Upper lobe of left lung (tissue), 6 donors: ENCODE results near the gene NPHP4. TPM values are rescaled to one million over a fixed set of nuclear protein-coding genes. Genes with fewer than 3 reads are reported as not detected.

Experiments used
- ATAC-seq, 2 donors: fragments of 200-7000 bp; cut with Tn5 transposase; one replicate each; pipeline ENCODE4 v1.9.1; 2022; ENCODE audit warnings: mild to moderate bottlenecking in 2 of 2, moderate library complexity in 2 of 2; ENCODE audit not compliant: low FRiP score in 2 of 2
- DNase-seq, 2 donors: peaks; one replicate each; pipeline ENCODE4 v3.0.0-alpha.2; 2019 to 2020
- H3K27ac ChIP-seq, 4 donors: fragments of 200-600 bp; sonication (generic); one replicate each; pipeline ENCODE4 v1.5.1; 2016 to 2019
- H3K27me3 ChIP-seq, 4 donors: fragments of 200-600 bp; sonication (generic); one replicate each; pipeline ENCODE4 v1.5.1; 2017 to 2019
- H3K36me3 ChIP-seq, 4 donors: fragments of 200-600 bp; sonication (generic); one replicate each; pipeline ENCODE4 v1.5.1; 2016 to 2019
- H3K4me1 ChIP-seq, 4 donors: fragments of 200-600 bp; sonication (generic); one replicate each; pipeline ENCODE4 v1.5.1; 2018 to 2019
- H3K4me3 ChIP-seq, 4 donors: fragments of 200-600 bp; sonication (generic); one replicate each; pipeline ENCODE4 v1.5.1; 2017 to 2019; ENCODE audit warnings: mild to moderate bottlenecking in 2 of 4, moderate library complexity in 1 of 4
- H3K9me3 ChIP-seq, 4 donors: fragments of 200-600 bp; sonication (generic); one replicate each; pipeline ENCODE4 v1.5.1; 2018 to 2019
- EP300 ChIP-seq, 4 donors: sonication (generic); formaldehyde crosslinking; IDR thresholded peaks; one replicate each; pipeline ENCODE4 v1.5.1; 2017; ENCODE audit warnings: antibody characterized with exemption in 4 of 4, control low read depth in 2 of 4
- POLR2A ChIP-seq, 4 donors: fragments of 450-650 bp; IDR thresholded peaks; one replicate each; pipeline ENCODE4 v1.5.1; 2016 to 2017; ENCODE audit warnings: antibody characterized with exemption in 4 of 4, mild to moderate bottlenecking in 2 of 4
- POLR2AphosphoS5 ChIP-seq, 2 donors: sonication (generic); formaldehyde crosslinking; IDR thresholded peaks; one replicate each; pipeline ENCODE4 v1.5.1; 2017; ENCODE audit warnings: antibody characterized with exemption in 2 of 2
- WGBS, 2 donors: methylation state at CpG; one replicate each; pipeline ENCODE4 v1.1.5; 2017 to 2018; 5-methylcytosine and 5-hydroxymethylcytosine counted together
- total RNA-seq, 6 donors: library from RNA; depleted of rRNA in 4 of 6; stranded (reverse); fragments of >200 nt in 4 of 6; gene quantifications; one replicate each; pipeline versions ENCODE4 v1.1.0 to v1.2.1, GENCODE V29; 2016 to 2021
- TF ChIP-seq, protein P1 (sequence below), 6 experiments: fragments of 450-650 bp in 4 of 6; fragments of 200-600 bp in 2 of 6; sonication (generic) in 2 of 6; IDR thresholded peaks; one replicate each; pipeline ENCODE4 v1.5.1; 2016 to 2019; ENCODE audit warnings: antibody characterized with exemption in 6 of 6
- donor health status: DM: no; HTN: no; CAD: no; lungs with moderate emphysema.
- donor health status: DM: no; HTN: yes; CAD: no; lungs with severe emphysema.

Gene NPHP4
- total RNA-seq, 6 donors from 2014 or later: 13.5 to 45.1 (median 19.9) TPM

GRCh38 chr1:5850503-5850902, 141.7 kb downstream of the NPHP4 start:
- 59 to 61% methylated on average over 5 to 8 of the region's 8 CpGs for WGBS, 2 donors
- Histone ChIP-seq H3K9me3 (no peaks in the 10 kb centered on the region), H3K27ac (no peak overlapping the region), H3K4me3 (no peak overlapping the region), H3K4me1 (no peaks in the 10 kb centered on the region), H3K36me3 (no peaks in the 10 kb centered on the region), H3K27me3 (peaks cover 0 to 4% (median 0%) of the 10 kb centered on the region in 4 donors)
- no peak for TF ChIP-seq POLR2A (IDR thresholded peaks at IDR 0.05)
- no peak for TF ChIP-seq POLR2AphosphoS5 (IDR thresholded peaks at IDR 0.05)
- TF ChIP-seq EP300 (IDR thresholded peaks at IDR 0.05): no peak
- TF ChIP-seq, protein P1, sequence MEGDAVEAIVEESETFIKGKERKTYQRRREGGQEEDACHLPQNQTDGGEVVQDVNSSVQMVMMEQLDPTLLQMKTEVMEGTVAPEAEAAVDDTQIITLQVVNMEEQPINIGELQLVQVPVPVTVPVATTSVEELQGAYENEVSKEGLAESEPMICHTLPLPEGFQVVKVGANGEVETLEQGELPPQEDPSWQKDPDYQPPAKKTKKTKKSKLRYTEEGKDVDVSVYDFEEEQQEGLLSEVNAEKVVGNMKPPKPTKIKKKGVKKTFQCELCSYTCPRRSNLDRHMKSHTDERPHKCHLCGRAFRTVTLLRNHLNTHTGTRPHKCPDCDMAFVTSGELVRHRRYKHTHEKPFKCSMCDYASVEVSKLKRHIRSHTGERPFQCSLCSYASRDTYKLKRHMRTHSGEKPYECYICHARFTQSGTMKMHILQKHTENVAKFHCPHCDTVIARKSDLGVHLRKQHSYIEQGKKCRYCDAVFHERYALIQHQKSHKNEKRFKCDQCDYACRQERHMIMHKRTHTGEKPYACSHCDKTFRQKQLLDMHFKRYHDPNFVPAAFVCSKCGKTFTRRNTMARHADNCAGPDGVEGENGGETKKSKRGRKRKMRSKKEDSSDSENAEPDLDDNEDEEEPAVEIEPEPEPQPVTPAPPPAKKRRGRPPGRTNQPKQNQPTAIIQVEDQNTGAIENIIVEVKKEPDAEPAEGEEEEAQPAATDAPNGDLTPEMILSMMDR (IDR thresholded peaks at IDR 0.05): no peak
- no peak for ATAC-seq
- no peak for DNase-seq

- TF ChIP-seq POLR2A (IDR thresholded peaks at IDR 0.05): no peak
- TF ChIP-seq, protein P1 (IDR thresholded peaks at IDR 0.05): no peak
- TF ChIP-seq EP300 (IDR thresholded peaks at IDR 0.05): no peak
- no peak for TF ChIP-seq POLR2AphosphoS5 (IDR thresholded peaks at IDR 0.05)
- no peaks in the 10 kb centered on the region for H3K9me3 ChIP-seq
These were observed 142.7 kb downstream of the NPHP4 start for GRCh38 chr1:5849550-5849949.

DNA sequence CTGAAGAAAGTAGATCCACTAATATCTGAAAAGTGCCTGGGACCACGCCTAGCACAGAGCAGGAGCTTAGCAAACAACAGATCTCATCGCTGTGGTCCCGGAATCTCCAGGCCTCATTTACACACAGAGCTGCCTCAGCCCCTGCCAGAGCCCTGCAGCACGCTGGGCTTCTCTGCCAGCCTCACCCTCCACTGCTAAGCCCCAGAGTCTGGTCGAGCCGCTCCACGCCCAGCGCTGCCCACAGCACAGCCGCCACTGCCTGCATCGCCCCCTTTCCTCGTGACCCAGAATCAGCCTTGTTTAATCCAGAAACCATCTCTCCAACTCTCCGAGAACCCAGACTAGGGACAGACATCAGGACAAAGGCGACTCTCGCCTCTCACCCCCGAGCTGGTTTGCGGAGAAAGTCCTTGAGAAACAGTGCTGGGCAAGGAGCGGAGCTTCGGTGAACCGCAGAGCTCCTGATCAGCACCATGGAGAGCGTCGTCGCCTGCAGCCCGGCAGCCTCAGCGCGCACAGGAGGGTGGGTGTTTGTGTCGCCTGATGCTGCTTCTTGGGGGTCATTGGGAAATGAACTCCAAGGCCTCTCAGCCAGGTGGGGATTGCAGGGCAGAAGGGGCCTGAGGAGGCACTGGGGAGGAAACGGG, 145.1 kb downstream of the NPHP4 start:
- 37 to 53% methylated on average over 15 to 27 of the region's 27 CpGs for WGBS, 2 donors
- no peak overlapping the region for H3K4me3 ChIP-seq
- no peaks in the 10 kb centered on the region for H3K4me1 ChIP-seq
- peak in 1 of 2 donors; percentile 46 for DNase-seq
- TF ChIP-seq POLR2A (IDR thresholded peaks at IDR 0.05): no peak
- TF ChIP-seq, protein P1 (IDR thresholded peaks at IDR 0.05): no peak
- TF ChIP-seq POLR2AphosphoS5 (IDR thresholded peaks at IDR 0.05): no peak
- TF ChIP-seq EP300 (IDR thresholded peaks at IDR 0.05): no peak
- peaks cover 0 to 7% (median 0%) of the 10 kb centered on the region in 4 donors for H3K27me3 ChIP-seq
- no peaks in the 10 kb centered on the region for H3K36me3 ChIP-seq
- no peak overlapping the region for H3K27ac ChIP-seq
- H3K9me3 ChIP-seq: no peaks in the 10 kb centered on the region
- no peak for ATAC-seq

More at GRCh38 chr1:5849550-5849949, 142.7 kb downstream of the NPHP4 start:
- H3K27me3 ChIP-seq: peaks cover 0 to 7% (median 0%) of the 10 kb centered on the region in 4 donors
- ATAC-seq (no peak), DNase-seq (no peak)
- 64 to 68% methylated on average over 4 of the region's 4 CpGs for WGBS, 2 donors
- no peak overlapping the region for H3K4me3 ChIP-seq
- no peaks in the 10 kb centered on the region for H3K4me1 ChIP-seq
- H3K36me3 ChIP-seq: no peaks in the 10 kb centered on the region
- no peak overlapping the region for H3K27ac ChIP-seq

DNA sequence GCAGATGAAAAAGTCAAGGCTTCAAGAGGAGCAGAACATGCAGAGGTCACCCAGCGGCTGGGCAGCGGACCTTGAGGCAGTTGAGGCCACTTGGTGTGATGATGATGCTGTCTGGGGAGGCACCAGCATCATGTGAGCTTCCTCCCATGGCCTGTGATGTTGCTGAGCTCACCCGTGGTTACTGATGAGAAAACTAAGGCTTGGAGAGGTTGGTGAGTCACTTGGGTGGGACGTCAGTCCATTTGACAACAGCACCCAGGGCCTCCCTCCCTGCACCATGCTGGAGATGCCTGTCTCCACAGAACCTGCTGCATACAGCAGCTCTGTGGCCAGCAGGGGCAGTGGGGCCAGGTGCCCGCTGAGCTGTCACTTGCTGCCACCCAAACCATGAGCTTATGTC, 146.8 kb downstream of the NPHP4 start:
- H3K9me3 ChIP-seq: no peaks in the 10 kb centered on the region
- H3K27ac ChIP-seq: no peak overlapping the region
- no peaks in the 10 kb centered on the region for H3K4me1 ChIP-seq
- no peak for DNase-seq
- TF ChIP-seq POLR2AphosphoS5 (IDR thresholded peaks at IDR 0.05) (no peak), POLR2A (IDR thresholded peaks at IDR 0.05) (no peak), EP300 (IDR thresholded peaks at IDR 0.05) (no peak)
- TF ChIP-seq, protein P1 (IDR thresholded peaks at IDR 0.05): no peak
- H3K36me3 ChIP-seq: no peaks in the 10 kb centered on the region
- WGBS, 2 donors: 76 to 95% methylated on average over 3 to 5 of the region's 5 CpGs
- peaks cover 0 to 7% (median 0%) of the 10 kb centered on the region in 4 donors for H3K27me3 ChIP-seq
- H3K4me3 ChIP-seq: no peak overlapping the region
- no peak for ATAC-seq

DNA sequence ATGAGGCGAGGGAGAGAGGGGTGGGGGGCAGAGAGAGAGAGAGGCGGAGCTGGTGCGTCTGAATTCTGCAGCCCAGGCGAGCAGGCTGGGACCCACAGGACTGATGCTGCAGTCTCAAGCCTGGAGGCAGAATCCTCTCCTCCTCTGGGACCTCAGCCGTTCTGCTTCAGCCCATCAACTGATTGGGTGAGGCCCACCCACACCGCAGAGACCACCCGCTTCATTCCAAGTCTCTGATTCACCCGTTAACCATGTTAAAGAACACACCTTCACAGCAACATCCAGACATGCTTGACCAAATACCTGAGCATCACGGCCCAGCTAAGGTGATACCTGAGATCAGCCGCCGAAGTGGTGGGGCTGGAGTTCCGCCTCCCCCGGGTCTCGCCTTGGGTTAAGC, 147.8 kb downstream of the NPHP4 start:
- H3K27me3 ChIP-seq: peaks cover 0 to 7% (median 0%) of the 10 kb centered on the region in 4 donors
- DNase-seq (no peak), ATAC-seq (no peak)
- 77 to 81% methylated on average over 12 to 14 of the region's 14 CpGs for WGBS, 2 donors
- no peak overlapping the region for H3K4me3 ChIP-seq
- no peaks in the 10 kb centered on the region for H3K4me1 ChIP-seq
- H3K27ac ChIP-seq: no peak overlapping the region
- no peaks in the 10 kb centered on the region for H3K9me3 ChIP-seq
- no peak for TF ChIP-seq POLR2AphosphoS5 (IDR thresholded peaks at IDR 0.05)
- no peak for TF ChIP-seq EP300 (IDR thresholded peaks at IDR 0.05)
- H3K36me3 ChIP-seq: no peaks in the 10 kb centered on the region
